ENCODE data around the gene GART. TPM values are rescaled to one million over a fixed set of nuclear protein-coding genes. Genes with fewer than 3 reads are reported as not detected.

The GART gene
- total RNA-seq, 1 donor from 2014 or later, result 139 TPM

GRCh38 chr21:33539616-33540015 is 2.3 kb downstream of the GART start:
- no peak for DNase-seq (ENCODE audit: low read depth, low spot score)
- H3K27ac Mint-ChIP-seq (ENCODE audit: unreplicated experiment), result no peak overlapping the region
- H3K36me3 Mint-ChIP-seq (ENCODE audit: low read depth), result peaks cover 15% of the 10 kb centered on the region
- H3K4me1 Mint-ChIP-seq, result peaks cover 17% of the 10 kb centered on the region
- peak overlapping the region; percentile 38 for H3K4me3 Mint-ChIP-seq
- no peaks in the 10 kb centered on the region for H3K27me3 Mint-ChIP-seq (ENCODE audit: low read depth)
- H3K9me3 Mint-ChIP-seq, result no peaks in the 10 kb centered on the region
- no peak for TF ChIP-seq CTCF (conservative IDR thresholded peaks at IDR 0.05)

- H3K27me3 Mint-ChIP-seq (ENCODE audit: low read depth), result no peaks in the 10 kb centered on the region
- H3K4me3 Mint-ChIP-seq, result peak overlapping the region; percentile 9
- no peak overlapping the region for H3K27ac Mint-ChIP-seq (ENCODE audit: unreplicated experiment)
- peaks cover 8% of the 10 kb centered on the region for H3K4me1 Mint-ChIP-seq
- no peaks in the 10 kb centered on the region for H3K9me3 Mint-ChIP-seq
- no peak for TF ChIP-seq CTCF (conservative IDR thresholded peaks at IDR 0.05)
- peaks cover 24% of the 10 kb centered on the region for H3K36me3 Mint-ChIP-seq (ENCODE audit: low read depth)
- no peak for DNase-seq (ENCODE audit: low read depth, low spot score)
Measured at GRCh38 chr21:33537212-33537611, 4.7 kb downstream of the GART start.

GRCh38 chr21:33531007-33531406 is 10.9 kb downstream of the GART start:
- Mint-ChIP-seq H3K4me1 (no peaks in the 10 kb centered on the region), H3K36me3 (ENCODE audit: low read depth) (peaks cover 16% of the 10 kb centered on the region), H3K27me3 (ENCODE audit: low read depth) (no peaks in the 10 kb centered on the region), H3K4me3 (no peak overlapping the region), H3K9me3 (no peaks in the 10 kb centered on the region), H3K27ac (ENCODE audit: unreplicated experiment) (no peak overlapping the region)
- no peak for DNase-seq (ENCODE audit: low read depth, low spot score)
- TF ChIP-seq CTCF (conservative IDR thresholded peaks at IDR 0.05), result no peak

GRCh38 chr21:33522953-33523349 is 19.0 kb downstream of the GART start:
- peaks cover 7% of the 10 kb centered on the region for H3K36me3 Mint-ChIP-seq (ENCODE audit: low read depth)
- TF ChIP-seq CTCF (conservative IDR thresholded peaks at IDR 0.05), result no peak
- H3K27me3 Mint-ChIP-seq (ENCODE audit: low read depth), result no peaks in the 10 kb centered on the region
- no peak overlapping the region for H3K27ac Mint-ChIP-seq (ENCODE audit: unreplicated experiment)
- DNase-seq (ENCODE audit: low read depth, low spot score), result no peak
- H3K4me1 Mint-ChIP-seq, result no peaks in the 10 kb centered on the region
- H3K4me3 Mint-ChIP-seq, result no peak overlapping the region
- no peaks in the 10 kb centered on the region for H3K9me3 Mint-ChIP-seq

- Mint-ChIP-seq H3K9me3 (no peaks in the 10 kb centered on the region), H3K4me3 (no peak overlapping the region), H3K4me1 (no peaks in the 10 kb centered on the region), H3K36me3 (ENCODE audit: low read depth) (peaks cover 6% of the 10 kb centered on the region), H3K27ac (ENCODE audit: unreplicated experiment) (no peak overlapping the region), H3K27me3 (ENCODE audit: low read depth) (no peaks in the 10 kb centered on the region)
- no peak for DNase-seq (ENCODE audit: low read depth, low spot score)
- no peak for TF ChIP-seq CTCF (conservative IDR thresholded peaks at IDR 0.05)
Measured at GRCh38 chr21:33522297-33522952, 19.5 kb downstream of the GART start.

Measured in neural crest cell (in vitro differentiated cells).